GM12872 (cell line): Measurements from ENCODE around the gene PODXL2.

ENCODE experiments used
- TF ChIP-seq, protein P1 (sequence below): IDR thresholded peaks from 3 replicates; pipeline ENCODE4 v1.5.1; 2011; ENCODE audit warnings: low read depth, mild to moderate bottlenecking, low read length, moderate library complexity; ENCODE audit not compliant: insufficient read depth

The PODXL2 gene

GRCh38 chr3:127663151-127663550, 34.2 kb downstream of the PODXL2 start:
- TF ChIP-seq, protein P1, sequence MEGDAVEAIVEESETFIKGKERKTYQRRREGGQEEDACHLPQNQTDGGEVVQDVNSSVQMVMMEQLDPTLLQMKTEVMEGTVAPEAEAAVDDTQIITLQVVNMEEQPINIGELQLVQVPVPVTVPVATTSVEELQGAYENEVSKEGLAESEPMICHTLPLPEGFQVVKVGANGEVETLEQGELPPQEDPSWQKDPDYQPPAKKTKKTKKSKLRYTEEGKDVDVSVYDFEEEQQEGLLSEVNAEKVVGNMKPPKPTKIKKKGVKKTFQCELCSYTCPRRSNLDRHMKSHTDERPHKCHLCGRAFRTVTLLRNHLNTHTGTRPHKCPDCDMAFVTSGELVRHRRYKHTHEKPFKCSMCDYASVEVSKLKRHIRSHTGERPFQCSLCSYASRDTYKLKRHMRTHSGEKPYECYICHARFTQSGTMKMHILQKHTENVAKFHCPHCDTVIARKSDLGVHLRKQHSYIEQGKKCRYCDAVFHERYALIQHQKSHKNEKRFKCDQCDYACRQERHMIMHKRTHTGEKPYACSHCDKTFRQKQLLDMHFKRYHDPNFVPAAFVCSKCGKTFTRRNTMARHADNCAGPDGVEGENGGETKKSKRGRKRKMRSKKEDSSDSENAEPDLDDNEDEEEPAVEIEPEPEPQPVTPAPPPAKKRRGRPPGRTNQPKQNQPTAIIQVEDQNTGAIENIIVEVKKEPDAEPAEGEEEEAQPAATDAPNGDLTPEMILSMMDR = no peak

GRCh38 chr3:127665165-127665564, 36.2 kb downstream of the PODXL2 start:
- TF ChIP-seq, protein P1 = no peak

GRCh38 chr3:127665586-127665985, 36.6 kb downstream of the PODXL2 start:
- TF ChIP-seq, protein P1 = no peak

DNA sequence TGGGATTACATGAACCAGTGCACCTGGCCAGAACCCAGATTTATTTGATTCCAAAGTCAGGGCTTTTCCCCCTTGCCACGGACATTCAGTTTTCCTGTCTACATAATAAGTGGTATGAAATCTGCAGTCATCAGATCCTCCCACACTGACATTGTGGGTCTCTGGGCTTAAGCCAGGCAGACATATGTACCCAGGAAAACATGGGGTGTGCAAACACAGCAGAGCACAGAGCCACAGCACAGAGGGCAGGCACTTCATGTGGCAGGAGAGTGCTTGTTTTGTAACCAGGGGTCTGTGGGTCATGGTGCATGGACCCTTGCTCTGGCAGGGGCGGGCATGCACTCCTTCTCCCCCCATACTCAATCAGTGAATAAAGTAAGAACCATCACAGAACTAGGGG, 37.7 kb downstream of the PODXL2 start:
- TF ChIP-seq, protein P1 = no peak

DNA sequence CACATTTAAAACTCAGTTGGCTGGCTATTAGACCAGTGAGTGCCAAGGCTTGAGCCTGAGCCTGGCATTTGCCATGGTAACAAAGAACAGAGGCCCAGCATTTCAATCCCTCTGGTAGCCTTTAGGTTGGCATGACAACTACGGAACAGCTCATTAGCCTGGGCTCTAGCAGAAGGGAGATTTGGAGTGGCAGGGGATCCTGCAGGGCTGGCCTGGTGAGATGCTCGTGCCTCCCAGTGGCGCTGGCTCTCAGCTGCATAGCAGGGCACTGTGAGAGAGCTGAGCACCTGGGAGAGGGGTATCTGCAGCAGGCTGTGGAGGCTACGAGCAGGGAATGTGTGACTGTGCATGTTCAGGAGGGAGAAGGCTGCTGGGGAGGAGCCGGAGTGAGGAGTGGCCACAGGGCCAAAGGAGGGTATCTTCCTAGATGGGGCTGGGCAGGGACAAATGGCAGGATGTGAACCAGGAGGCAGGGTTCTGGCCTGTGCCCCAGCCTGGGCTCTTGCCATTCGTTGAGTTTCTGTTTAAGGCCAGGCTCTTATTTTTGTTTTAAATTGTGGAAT, 38.2 kb downstream of the PODXL2 start:
- TF ChIP-seq, protein P1 = no peak

DNA sequence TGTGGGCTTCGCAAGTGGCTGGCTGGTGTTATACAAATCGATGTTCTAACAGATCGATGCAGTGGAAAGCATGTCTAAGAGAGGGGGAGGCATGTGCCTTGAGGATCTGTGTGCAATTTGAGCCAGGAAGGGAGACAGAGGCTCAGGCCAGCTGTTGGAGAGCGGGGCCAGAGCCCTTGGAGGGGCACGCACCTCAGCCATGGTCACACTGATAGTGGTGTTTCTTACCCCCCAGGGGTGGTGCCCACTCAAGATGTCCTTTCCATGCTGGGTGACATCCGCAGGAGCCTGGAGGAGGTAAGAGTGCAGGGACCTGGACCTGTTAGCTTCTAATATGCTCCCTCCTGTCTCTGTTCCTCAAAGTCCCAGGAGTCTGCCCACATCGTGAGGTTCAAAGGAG, 39.9 kb downstream of the PODXL2 start:
- TF ChIP-seq, protein P1 = no peak

GRCh38 chr3:127669541-127670228, 40.7 kb downstream of the PODXL2 start:
- TF ChIP-seq, protein P1 = no peak
